ENCODE measurements around the gene SPACA9. TPM values are rescaled to one million over a fixed set of nuclear protein-coding genes. Genes with fewer than 3 reads are reported as not detected.

SPACA9 gene
- total RNA-seq, 1 experiment from 2014 or later = 1.3 TPM

DNA sequence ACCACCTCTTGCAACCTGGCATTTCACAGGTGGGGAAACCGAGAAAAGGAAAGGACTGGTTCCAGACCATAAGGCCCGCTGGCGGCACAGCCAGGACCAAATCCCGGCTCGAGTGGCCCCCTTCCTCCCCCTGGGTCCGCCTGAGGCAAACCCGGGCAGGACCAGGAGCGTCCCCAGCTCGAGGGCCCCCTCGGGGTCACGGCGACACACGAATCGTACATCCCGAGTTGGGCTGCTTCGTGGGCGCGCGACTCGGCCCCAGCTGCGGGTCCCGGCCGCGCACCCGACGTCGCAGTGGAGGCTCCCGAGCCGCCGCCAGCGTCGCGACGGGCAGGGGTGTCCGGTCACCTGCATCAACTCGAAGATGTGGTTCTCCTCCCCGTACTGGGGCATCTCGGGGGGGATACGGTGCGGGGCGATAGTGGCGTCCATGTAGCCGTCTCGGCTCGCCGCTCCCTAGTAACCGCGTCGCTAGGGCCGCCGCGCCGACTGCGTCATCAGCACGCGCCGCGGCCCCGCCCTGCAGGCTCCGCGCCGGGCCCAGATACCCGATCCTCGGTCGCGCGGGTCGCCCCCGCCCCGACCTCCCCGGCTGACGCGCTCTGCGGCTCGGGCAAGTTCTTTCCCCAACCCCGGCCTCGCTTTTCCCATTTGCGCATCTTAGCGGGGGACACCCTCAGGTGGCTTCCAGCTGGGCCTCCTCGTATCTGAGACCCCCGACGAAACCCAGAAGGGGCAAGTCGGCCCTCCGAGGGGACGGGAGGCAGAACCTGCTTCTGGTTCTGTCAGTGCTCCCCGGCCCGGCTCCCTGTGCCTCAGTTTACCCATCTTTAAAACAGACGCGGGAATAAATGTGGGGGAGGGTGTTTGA, 639 bp upstream of the SPACA9 start, which contains the start of gene AK8:
Gene AK8, minus strand, starts transcription at position 461 of the 871 bp plus-strand sequence. Its CDS starts 29 bp downstream, at position 432.
- no peaks in the 10 kb centered on the region for H3K79me2 ChIP-seq (ENCODE audit: insufficient read depth, low read length)
- no peak within 1 kb of the TSS for H2BK5ac ChIP-seq (ENCODE audit: insufficient read length, low read length)
- no peak within 1 kb of the TSS for H2BK15ac ChIP-seq (ENCODE audit: low read depth, low read length)
- no peak within 1 kb of the TSS for H2AK5ac ChIP-seq (ENCODE audit: insufficient read length, low read length)
- no peak within 1 kb of the TSS for H3K56ac ChIP-seq (ENCODE audit: insufficient read length, low read depth, low read length)
- no peak within 1 kb of the TSS for H3K14ac ChIP-seq (ENCODE audit: insufficient read depth, low read length)
- no peak within 1 kb of the TSS for H3T11ph ChIP-seq (ENCODE audit: low read length)
- H3K23ac ChIP-seq (ENCODE audit: insufficient read length, low read depth, low read length) = no peak within 1 kb of the TSS
- H4K8ac ChIP-seq (replicated peaks; ENCODE audit: insufficient read length, low read depth, low read length) = no peak within 1 kb of the TSS
- H3K4ac ChIP-seq (ENCODE audit: low read depth, low read length) = no peak within 1 kb of the TSS
- no peak within 1 kb of the TSS for H2BK20ac ChIP-seq (ENCODE audit: low read depth, low read length, poor library complexity, severe bottlenecking)
- peak within 1 kb of the TSS; percentile 45 for H3K4me2 ChIP-seq (ENCODE audit: insufficient read depth, insufficient read length, low read length)
- no CpG with 5 or more reads among the region's 89 CpGs for WGBS (ENCODE audit: extremely low coverage, insufficient read length, low lambda C conversion rate)
- no peak within 1 kb of the TSS for H3K9ac ChIP-seq (ENCODE audit: extremely low read depth, insufficient read length, low read length)
- Mint-ChIP-seq H3K27me3 (ENCODE audit: low read depth) (peaks cover 51% of the 10 kb centered on the region), H3K9me3 (no peaks in the 10 kb centered on the region), H3K4me3 (peak within 1 kb of the TSS; percentile 74 to 86), H3K36me3 (ENCODE audit: insufficient read depth in 1 of 3, low read depth in 3 of 3) (no peaks in the 10 kb centered on the region; a peak in 1 of 7 replicates), H3K27ac (no peak within 1 kb of the TSS), H3K4me1 (peaks cover 0 to 3% of the 10 kb centered on the region in 2 experiments; a peak in 1 of 4 replicates)
- no peak within 1 kb of the TSS for H2AFZ ChIP-seq (ENCODE audit: low read length)
- no peak within 1 kb of the TSS for H2BK12ac ChIP-seq (ENCODE audit: insufficient read length, low read depth, low read length)
- TF ChIP-seq CTCF (conservative IDR thresholded peaks at IDR 0.05) = no peak
- no peaks in the 10 kb centered on the region for H4K20me1 ChIP-seq (ENCODE audit: control insufficient read depth, insufficient read depth, insufficient read length)
- no peak within 1 kb of the TSS for H4K5ac ChIP-seq (ENCODE audit: insufficient read length, low read depth, low read length)
- no peak within 1 kb of the TSS for H3K18ac ChIP-seq (ENCODE audit: insufficient read length, low read depth, low read length)
- H3K79me1 ChIP-seq (ENCODE audit: insufficient read depth, low read depth, low read length, poor library complexity, severe bottlenecking) = no peaks in the 10 kb centered on the region
- H3K23me2 ChIP-seq (ENCODE audit: insufficient read length, low read depth, low read length, poor library complexity, severe bottlenecking) = peaks cover 4% of the 10 kb centered on the region
- H3K27me3 ChIP-seq (ENCODE audit: insufficient read depth, low read length) = no peaks in the 10 kb centered on the region
- DNase-seq = peak; percentile 78
- no peak within 1 kb of the TSS for H2BK120ac ChIP-seq (ENCODE audit: low read depth, low read length, poor library complexity, severe bottlenecking)
- H3K4me1 ChIP-seq (ENCODE audit: insufficient read depth, low read length) = no peaks in the 10 kb centered on the region
- H4K91ac ChIP-seq (ENCODE audit: insufficient read length, low read depth, low read length) = no peak within 1 kb of the TSS
- no peak within 1 kb of the TSS for H3K27ac ChIP-seq (ENCODE audit: insufficient read length, low read depth, low read length)
- H3K9me3 ChIP-seq (ENCODE audit: control insufficient read depth, low read depth, low read length) = no peaks in the 10 kb centered on the region

All from H9 (cell line).